Fibroblast of lung (primary cell): ENCODE results near the gene LRFN2.

Source experiments
- EZH2 ChIP-seq: IDR thresholded peaks from 2 replicates; pipeline ENCODE4 v1.5.1; 2012; ENCODE audit warnings: low read length, control low read depth, mild to moderate bottlenecking; ENCODE audit errors: missing control alignments
- TF ChIP-seq, protein P1 (sequence below), 2 donors: IDR thresholded peaks in 1 of 2; conservative IDR thresholded peaks in 1 of 2; 1 replicate in 1 of 2; 2 replicates in 1 of 2; pipeline ENCODE4 v1.5.1; 2011 to 2012; ENCODE audit warnings: low read length in 2 of 2, control low read depth in 1 of 2, inconsistent platforms in 1 of 2, low read depth in 1 of 2, mild to moderate bottlenecking in 1 of 2

DNA sequence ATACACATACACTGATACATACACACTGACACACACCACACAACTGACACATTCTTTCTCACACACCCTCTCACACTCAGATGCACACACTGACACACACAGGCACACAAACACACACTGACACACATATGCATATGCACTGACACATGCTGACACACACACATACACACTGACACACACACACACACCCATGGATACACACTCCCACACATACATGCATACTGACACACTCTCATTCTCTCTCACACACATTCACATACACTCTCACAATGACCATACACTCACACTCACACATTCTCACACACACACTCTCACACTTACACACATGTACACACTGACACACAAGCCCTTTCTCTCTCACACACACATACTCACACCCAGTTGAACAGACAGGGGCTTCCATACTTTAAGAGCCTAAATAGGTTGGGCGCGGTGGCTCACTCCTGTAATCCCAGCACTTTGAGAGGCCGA, 236.4 kb downstream of the LRFN2 start:
- no peak for TF ChIP-seq EZH2
- TF ChIP-seq, protein P1, sequence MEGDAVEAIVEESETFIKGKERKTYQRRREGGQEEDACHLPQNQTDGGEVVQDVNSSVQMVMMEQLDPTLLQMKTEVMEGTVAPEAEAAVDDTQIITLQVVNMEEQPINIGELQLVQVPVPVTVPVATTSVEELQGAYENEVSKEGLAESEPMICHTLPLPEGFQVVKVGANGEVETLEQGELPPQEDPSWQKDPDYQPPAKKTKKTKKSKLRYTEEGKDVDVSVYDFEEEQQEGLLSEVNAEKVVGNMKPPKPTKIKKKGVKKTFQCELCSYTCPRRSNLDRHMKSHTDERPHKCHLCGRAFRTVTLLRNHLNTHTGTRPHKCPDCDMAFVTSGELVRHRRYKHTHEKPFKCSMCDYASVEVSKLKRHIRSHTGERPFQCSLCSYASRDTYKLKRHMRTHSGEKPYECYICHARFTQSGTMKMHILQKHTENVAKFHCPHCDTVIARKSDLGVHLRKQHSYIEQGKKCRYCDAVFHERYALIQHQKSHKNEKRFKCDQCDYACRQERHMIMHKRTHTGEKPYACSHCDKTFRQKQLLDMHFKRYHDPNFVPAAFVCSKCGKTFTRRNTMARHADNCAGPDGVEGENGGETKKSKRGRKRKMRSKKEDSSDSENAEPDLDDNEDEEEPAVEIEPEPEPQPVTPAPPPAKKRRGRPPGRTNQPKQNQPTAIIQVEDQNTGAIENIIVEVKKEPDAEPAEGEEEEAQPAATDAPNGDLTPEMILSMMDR (conservative IDR thresholded peaks at IDR 0.05 in 1 of 2, IDR thresholded peaks at IDR 0.05 in 1 of 2; ENCODE audit: low read depth in 1 of 2, low read length in 2 of 2), result no peak
